CD4-positive, alpha-beta T cell treated with Interleukin-6 for 4 hours (primary cell): ENCODE data around the gene OSCP1.

ENCODE experiments used
- DNase-seq: peaks from one replicate; pipeline ENCODE4 v3.0.0-alpha.2; 2020; ENCODE audit warnings: mixed read lengths

The OSCP1 gene

DNA sequence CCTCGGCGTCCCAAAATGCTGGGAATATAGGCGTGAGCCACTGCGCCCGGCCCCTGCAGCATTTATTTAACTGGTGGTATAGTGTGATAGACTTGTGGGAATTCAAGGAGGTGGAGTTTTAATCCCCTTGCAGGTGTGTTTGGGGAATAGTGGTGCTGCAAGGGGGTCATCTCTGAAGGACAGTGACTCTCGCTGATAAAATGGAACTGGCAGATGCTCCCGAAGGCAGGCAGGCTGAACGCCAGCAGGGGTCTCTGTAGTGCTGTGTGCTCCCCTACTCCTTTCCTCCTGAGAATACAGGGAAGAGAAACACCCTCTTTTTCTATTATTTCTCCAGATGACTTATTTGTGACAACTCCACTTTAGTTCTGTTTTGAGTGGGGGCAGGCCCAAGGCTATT lies 4.0 kb downstream of the OSCP1 start:
- DNase-seq, result peak; percentile 39

DNA sequence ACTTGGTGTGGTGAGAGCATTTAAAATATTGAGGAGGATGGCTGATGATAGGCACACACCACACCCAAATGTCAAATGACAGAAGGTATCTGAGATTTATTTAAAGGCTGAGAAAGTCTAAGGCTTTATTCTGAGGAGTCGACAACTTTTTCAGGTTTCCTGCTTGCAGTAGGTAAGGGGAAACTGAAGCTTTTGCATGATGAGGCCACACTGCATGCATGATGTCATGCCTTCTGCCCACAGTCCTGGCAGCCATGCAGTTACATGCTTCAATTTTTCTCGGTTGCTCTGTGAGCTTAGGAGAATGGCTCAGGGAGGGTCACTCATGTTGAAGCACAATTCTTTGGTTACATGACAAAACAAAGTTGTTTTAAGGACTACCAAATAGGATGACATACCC lies 7.0 kb downstream of the OSCP1 start:
- no peak for DNase-seq

DNA sequence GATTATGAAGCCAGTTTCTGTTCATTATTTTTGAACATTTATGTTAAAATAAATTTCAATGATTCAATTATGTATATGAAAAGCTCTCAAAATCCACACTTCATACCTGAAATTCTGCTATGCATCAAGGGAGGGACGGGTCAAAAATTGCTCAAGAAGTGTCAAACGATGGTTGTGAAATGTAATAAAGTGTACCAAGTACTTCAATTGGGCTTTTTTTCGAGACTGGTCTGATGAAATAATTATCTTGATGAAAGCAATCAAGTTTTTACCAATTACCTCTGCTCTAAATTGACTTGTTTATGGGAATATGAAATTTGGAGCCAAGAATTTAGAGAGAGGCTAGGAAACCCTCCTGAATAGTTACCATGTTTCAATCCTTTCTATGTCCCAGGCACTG lies 7.9 kb downstream of the OSCP1 start:
- DNase-seq, result no peak

DNA sequence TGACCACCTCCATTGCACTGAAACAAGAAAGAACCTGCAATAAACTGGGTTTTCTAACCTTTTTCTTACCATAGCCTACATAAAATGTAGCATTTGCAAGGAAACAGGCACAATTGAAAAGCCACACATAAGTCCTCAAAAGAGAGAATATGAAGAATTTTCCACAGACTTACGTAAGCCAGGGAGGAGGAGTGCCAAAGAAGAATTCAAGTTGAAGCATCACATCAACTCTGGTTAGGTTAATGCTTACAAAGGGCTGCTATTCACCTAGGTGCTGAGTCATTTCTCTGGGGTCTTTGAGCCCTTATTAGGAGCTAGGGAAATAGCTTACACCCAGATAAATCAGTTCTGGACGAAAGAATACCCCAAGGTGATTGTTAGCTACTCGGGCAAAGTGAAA lies 9.6 kb downstream of the OSCP1 start:
- DNase-seq, result no peak

DNA sequence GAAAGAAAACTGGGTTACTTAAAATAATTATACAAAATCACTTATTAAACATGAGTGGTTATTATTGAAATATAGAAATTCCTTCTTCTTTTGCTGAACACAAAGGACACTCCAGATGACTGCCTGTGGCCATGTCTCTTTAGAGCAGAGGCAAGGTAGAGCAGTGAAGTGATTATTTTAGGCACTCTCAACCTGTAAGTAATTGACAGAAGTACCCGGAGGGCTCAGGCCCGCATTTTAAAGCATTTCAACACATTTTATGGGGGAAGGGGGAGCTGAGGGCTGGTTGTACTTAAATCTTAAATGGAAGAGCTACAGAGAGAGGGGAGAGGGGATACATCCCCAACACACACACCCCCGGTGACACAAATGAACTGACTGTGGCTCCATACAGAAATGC lies 10.2 kb downstream of the OSCP1 start:
- DNase-seq, result no peak

DNA sequence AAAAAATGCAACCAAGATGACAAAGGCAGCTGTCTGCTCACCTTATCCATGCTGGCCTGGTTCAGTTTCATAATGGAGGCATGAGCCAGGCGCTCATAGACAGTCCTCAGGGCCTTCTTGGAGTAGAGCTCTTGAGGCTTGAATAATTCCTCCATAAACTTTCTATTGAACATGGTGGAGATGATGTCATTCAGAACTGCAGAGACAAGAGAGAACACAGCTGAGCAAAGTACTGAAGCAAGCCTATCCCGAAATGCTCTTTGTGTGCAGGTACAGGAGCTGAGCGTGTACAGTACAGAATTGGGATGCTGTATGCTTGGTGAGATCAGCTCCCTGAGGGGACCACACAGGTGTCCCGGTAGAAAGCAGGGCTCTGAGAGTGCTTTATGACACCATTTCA lies 11.5 kb downstream of the OSCP1 start:
- DNase-seq, result no peak

DNA sequence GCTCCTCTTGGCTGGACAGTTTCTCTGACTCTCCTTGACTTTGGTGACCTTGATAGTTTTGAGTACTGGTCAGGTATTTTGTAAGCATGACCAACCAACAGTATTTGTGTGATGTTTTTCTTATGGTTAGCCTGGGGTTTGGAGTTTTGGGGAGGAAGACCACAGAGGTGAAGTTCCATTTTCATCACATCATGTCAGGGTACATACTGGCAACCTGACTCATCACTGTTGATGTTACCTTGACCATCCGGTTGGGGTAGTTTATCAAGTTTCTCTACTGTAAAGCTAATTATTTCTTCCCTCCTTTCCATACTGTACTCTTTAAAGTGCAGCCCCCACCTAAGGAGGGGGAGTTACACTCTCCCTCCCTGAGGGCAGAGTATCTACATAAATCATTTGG lies 13.4 kb downstream of the OSCP1 start:
- no peak for DNase-seq

DNA sequence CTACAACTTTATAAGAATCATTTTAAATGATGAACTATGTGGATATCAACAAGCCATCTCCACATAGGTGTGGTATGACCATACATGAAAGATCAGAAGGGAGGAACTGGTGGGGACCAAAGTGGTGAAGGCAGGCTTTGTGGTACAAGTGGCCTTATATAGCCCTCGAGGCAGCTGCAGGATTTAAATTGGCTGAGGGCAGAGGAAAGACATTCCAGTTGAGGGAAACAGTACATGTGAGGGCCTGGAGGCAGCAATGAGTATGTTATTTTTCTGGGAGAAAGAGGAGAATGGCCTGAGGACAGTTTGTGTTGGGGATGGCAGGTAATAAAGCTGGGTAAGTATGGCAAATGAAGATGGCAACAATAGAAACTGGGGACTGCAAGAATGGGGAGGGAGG lies 17.1 kb downstream of the OSCP1 start:
- no peak for DNase-seq

DNA sequence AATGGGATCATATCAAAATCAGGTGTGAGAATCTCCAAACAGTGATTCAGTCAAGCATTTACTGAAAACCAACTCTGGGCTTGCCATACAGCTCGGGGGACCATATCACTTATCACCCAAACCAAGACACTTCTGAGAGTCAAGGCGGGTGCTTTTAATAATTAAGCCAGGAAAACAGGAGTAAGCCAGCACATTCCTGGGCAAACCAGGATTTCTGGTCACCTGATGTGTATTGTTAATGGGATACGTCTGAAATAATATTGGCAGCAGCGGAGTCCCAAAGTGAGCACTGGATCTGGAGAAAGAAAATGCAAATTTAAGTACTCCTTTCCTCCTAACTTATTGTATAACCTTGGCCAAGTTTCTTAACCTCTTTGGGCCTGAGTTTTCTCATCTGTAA lies 17.6 kb downstream of the OSCP1 start:
- DNase-seq, result no peak

DNA sequence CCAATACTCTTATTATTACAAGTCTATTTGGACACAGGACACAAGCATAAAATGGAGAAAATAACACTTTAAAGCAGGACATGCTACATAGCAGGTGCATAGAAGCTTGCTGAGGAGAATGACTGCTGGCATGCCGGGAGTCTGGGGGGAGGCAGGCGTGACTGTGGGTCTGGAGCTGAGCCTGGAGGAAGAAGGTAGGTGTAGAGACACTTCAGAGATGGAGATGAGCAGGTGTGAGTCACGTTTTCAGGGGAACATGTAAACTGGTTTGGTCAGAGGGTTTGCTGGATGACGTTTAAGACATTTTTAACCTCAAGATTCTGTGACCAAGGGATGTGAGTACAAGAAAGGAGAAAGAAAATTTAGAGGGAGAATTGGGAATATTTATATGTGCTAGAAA lies 24.5 kb downstream of the OSCP1 start:
- DNase-seq, result no peak

DNA sequence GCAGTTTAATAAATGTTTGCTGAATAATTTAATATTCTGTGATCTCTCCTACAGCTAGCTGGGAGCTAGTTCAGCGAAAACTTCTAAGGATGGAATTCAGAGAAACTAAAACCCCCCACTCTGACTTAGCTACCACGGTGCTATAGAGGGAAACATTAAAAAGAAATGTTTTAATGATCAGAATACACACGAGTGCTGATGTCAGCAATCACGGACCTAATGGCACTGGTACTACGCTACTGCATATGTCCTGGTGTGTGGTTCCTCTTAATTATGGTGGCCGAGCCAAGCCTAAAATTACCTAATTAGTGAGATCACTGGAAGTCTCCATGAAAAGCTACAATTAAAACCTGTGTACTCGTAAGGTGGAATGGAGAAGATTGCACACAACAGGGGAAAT lies 28.6 kb downstream of the OSCP1 start:
- DNase-seq, result no peak

DNA sequence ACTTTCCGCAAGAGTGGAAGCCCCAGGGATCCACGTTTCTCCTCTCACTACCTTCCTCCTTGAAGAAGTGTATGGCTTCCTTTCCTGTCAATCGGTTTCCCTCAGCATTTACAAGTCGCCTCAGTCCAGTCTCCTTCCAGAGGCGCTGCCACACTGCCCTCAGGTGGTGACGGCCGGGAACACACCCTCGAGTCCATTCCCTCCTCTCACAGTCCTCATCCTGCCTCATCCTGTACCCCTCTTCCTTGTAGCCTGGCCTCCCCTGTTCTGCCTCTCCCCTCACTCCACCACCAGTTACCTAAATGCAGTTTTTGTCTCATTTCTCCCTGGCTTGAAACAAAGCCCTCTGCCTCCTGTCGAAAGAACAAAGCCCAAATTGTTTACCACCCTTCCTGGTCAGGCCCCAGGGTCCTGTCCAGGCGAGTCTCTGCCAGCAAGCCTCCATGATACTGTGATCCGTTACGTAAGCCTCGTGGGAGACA lies 29.4 kb downstream of the OSCP1 start:
- peak; percentile 94 for DNase-seq

DNA sequence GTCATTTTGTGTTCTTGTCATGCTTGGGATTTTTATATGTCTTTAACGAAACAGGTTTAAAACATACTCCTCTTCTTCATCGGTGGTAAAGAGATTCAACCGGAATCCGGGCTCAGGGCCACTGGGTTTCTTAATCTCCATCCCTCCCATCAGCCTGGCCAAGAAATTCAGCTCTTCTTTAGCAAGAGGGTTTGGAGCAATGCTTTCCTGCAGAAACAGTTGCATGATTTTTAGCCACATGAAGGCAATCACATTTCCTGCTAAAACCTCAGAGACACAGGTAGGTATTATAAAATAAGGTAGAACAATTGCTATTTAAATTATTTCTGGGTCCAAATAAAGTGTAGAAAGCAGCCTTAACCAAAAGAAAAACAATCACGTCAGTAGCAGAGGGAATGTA lies 29.8 kb downstream of the OSCP1 start:
- peak; percentile 17 for DNase-seq

DNA sequence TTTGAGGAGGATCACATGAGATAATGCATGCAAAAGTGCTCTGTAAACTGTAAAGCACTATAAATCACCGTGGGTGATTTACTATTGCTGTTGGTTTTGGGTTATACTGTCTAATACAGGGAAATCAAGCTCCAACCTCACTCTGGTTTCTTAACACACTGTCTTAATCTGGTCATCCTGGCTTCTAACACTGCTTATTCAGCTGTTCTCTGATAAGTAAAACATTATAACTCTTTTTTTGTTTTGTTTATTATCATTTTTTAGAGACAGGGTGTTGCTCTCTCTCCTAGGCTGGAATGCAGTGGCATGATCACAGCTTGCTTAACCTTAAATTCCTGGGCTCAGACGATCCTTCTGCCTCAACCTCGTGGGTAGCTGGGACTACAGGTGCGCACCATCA lies 30.7 kb downstream of the OSCP1 start:
- DNase-seq, result no peak

DNA sequence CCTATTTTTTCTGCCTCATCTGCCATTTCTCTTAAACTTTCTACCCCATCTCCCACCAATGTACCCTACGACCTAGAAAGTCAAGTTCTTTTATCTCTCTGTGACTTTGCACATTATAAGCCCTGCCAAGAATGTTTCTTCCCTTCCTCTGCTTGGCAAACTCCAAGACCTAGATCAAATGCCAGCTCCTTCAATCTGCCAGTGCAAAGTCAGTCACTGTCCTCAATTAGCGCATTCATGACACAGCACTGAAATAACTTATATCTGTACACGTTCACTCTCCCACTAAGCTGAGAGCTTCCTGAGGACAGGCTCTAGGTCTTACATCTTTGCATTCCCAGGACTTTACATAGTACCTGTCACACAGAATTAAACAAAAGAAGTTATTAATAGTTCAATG lies 31.1 kb downstream of the OSCP1 start:
- DNase-seq, result no peak

DNA sequence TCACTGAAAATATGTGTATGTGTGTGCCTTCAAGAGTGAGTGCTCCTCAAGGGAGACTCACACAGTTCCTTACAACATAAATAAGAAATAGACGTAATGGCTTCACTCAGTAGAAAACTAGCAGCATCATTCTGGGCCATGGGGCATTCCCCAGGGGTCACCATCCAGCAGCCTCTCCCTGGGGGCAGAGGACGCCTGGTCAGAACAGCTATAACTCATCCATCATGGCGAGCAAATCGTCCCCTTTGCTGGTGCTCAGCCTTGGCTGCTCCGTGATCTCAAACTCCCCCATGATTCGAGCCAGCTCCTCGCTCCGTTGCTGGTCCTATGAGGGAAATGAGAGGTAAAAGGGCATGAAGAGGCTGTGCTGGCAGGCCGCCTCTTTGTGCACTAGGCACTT lies 32.3 kb downstream of the OSCP1 start:
- DNase-seq, result no peak

DNA sequence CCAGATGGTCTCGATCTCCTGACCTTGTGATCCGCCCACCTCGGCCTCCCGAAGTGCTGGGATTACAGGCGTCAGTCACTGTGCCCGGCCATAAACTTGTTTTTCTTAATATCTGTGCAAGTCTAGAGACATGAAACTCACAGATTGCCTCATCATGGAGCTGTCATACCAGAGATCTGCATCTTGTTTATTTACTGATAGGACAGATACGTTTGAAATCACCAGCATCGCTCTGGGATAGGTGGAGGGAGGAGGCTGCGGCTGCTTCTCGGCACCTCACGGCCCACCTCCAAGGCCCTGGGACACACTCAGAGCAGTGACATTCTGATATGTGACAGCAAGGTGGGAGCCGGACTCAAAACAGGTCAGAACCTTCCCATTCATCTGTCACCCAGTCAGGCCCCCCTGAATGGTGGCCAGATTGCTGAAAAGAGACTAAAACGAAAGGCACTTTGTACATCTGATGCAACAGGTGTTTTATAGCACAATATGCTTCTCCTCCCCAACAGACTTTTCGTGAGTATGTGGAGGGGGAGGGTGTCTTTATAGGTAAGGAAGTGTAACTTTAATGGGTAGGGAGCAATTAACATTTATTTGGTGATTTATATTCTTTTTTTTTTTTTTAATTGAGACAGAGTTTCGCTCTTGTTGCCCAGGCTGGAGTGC lies 34.5 kb downstream of the OSCP1 start:
- DNase-seq, result no peak

DNA sequence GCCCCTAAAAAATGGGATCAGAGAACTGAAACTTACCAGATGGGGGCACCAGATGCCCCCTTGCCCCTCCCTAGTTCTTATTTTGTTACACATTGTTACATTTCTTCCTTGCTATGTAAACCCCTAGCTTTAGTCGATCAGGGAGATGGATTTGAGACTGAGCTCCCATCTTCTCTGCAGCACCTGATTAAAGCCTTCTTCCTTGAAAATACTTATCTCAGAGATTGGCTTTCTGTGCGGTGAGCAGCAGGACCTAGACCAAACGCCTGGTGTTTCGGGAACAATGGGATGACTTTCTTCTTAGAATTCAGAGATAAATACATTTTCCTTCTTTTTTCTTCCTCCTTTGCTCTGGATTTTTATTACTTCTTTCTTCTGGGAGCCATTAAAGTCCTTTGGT lies 35.9 kb downstream of the OSCP1 start:
- DNase-seq, result no peak

DNA sequence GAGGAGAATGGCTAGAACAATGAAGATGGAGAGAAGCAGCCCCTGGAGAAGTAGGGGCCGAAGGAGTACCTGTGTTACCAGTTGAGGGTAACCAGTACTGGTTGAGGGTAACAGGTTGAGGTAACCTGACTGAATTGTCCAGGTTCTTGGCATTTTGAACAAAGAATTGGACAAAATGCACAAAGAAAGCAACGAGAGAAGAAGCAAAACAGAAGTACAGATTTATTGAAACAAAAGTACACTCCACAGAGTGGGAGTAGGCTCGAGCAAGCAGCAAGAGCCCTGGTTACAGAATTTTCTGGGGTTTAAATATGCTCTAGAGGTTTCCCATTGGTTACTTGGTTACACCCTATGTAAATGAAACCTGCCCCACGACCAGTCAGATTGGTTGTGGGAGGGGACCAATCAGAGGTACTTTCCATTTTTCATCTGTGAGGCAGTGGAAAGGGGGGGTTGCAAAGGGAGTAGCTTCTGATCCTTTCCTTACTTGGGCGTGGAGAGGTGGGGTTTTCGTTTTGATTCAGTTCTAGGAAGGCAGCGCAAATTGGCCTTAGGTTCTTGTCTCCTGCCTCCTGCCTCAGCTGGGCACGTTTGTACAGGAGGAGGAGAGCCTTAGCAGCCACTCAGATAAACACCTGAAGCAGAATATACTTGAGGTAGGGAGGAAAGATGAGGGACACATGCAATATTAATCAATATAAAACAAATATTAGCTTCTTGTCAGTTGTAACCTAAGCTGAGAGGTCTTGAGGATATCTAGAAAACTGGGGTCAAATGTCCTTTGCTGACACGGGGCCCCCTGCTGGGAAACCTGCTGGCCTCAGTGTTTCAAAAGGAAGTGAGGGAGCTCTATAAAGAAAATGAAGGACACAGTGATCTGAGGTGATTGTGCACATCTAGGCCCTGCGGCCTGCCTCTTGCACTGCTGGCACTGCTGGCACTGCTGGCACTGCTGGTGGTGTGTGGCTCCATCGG lies 38.3 kb downstream of the OSCP1 start:
- DNase-seq, result peak; percentile 39

DNA sequence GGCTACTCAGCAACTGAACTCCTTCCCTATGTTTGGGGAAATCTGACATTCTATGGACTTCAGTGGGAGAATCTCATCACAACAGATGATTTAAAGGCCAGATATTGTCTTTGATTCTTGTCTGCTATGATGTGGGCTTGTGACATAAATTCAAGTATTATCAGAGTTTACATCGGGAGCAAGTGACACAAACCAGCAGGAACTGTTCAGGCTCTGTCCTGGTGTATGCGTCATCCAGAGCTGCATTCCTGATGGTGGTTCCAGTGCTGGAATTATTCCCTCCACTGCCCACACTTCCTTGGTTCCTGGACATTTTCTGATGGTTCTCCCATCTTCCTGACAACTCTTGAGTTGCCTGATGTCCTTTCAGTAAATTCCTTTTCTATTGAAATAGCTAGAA lies 41.8 kb downstream of the OSCP1 start:
- no peak for DNase-seq

DNA sequence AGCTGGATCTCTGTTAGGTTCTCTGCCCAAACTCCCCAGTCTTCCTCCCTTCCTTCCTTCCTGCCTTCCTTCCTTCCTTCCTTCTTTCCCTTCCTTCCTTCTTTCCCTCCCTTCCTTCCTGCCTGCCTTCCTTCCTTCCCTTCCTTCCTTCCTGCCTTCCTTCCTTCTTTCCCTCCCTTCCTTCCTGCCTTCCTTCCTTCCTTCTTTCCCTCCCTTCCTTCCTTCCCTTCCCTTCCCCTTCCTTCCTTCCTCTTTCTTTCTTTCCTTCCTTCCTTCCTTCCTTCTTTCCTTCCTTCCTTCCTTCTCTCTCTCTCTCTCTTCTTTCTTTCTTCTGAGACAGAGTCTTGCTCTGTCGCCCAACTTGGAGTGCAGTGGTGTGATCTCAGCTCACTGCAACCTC lies 43.8 kb downstream of the OSCP1 start:
- no peak for DNase-seq

DNA sequence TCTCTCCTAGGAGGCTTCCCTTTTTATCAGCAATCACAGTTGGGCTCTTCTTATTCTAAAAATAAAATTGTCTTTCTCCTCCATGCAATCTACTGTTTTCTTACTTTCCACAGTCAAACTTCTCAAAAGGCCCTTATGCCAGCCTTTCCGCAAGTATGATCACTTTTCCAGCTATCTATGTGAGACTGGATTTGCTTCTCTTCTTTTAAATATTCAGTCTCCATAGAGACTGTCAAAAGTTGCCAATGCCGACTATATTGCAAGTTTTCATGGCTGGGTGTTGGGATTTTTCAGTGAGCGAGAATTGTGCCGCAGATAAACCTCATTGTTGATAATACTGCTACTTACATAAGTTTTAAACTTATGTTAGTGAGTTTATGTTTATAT lies 47.8 kb downstream of the OSCP1 start:
- DNase-seq, result no peak

DNA sequence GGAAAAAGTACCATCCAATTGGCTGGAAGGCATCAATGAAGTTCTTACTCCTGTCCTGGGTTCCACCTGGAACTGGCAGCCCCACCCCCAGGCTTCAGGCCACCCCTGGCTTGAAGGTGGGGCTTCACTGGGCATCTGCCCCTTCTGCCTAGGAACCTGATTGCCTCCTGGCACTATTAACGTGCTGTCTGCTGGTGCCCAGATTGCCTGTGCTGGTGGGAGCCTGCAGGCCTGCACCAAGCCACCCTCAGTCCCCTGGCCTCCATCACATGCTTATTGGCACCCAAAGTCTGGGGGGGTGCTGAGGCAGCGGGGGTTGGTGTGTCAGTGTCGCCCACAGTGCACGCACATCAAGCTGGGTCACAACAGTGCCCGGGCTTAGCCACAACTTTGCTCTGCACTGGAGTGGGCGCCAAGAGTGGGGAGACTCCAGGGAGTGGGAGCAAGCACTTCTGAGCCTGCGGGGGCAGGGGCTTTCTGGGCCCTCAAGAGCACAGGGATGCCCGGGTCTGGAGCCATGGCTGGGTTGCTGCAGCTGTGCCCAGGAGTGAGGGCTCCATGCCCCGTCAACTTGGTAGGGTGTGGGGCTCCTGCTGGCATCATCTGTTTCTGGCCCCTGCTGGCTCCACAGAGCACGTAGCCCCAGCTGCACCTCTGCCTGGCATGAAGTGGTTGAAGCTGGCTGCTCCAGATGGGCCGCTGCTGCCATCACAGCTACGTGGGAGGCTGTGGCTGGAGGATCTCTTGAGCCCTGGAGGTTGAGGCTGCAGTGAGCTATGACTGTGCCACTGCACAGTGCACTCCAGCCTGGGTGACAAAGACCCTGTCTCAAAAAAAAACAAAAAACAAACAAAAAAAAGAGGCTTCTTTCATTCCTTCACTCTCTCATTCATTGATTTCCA lies 48.4 kb downstream of the OSCP1 start:
- DNase-seq, result no peak
